Measurements from ENCODE around the gene TOM1L1.

TOM1L1 gene

GRCh38 chr17:54971901-54972300 is 71.2 kb downstream of the TOM1L1 start:
- DNase-seq (ENCODE audit: low read depth), result no peak
- no peak for TF ChIP-seq CTCF (conservative IDR thresholded peaks at IDR 0.05; ENCODE audit: low read length)
- no peak overlapping the region for H3K4me3 ChIP-seq (ENCODE audit: low read length)

GRCh38 chr17:54972406-54973138 is 71.9 kb downstream of the TOM1L1 start:
- DNase-seq (ENCODE audit: low read depth), result no peak
- TF ChIP-seq CTCF (conservative IDR thresholded peaks at IDR 0.05; ENCODE audit: low read length), result no peak
- H3K4me3 ChIP-seq (ENCODE audit: low read length), result no peak overlapping the region

- no peak for DNase-seq (ENCODE audit: low read depth)
- no peak overlapping the region for H3K4me3 ChIP-seq (ENCODE audit: low read length)
- no peak for TF ChIP-seq CTCF (conservative IDR thresholded peaks at IDR 0.05; ENCODE audit: low read length)
These were observed 74.1 kb downstream of the TOM1L1 start for GRCh38 chr17:54974759-54975158.

- TF ChIP-seq CTCF (conservative IDR thresholded peaks at IDR 0.05; ENCODE audit: low read length), result no peak
- no peak for DNase-seq (ENCODE audit: low read depth)
- no peak overlapping the region for H3K4me3 ChIP-seq (ENCODE audit: low read length)
These were observed 75.7 kb downstream of the TOM1L1 start for GRCh38 chr17:54976316-54976715.

GRCh38 chr17:54977744-54978143 is 77.1 kb downstream of the TOM1L1 start:
- TF ChIP-seq CTCF (conservative IDR thresholded peaks at IDR 0.05; ENCODE audit: low read length), result no peak
- no peak for DNase-seq (ENCODE audit: low read depth)

GRCh38 chr17:54979657-54980056 is 79.0 kb downstream of the TOM1L1 start:
- no peak for DNase-seq (ENCODE audit: low read depth)
- H3K4me3 ChIP-seq (ENCODE audit: low read length), result no peak overlapping the region
- no peak for TF ChIP-seq CTCF (conservative IDR thresholded peaks at IDR 0.05; ENCODE audit: low read length)

More at GRCh38 chr17:54977744-54978143, 77.1 kb downstream of the TOM1L1 start:
- no peak overlapping the region for H3K4me3 ChIP-seq (ENCODE audit: low read length)

- no peak overlapping the region for H3K4me3 ChIP-seq (ENCODE audit: low read length)
- TF ChIP-seq CTCF (conservative IDR thresholded peaks at IDR 0.05; ENCODE audit: low read length), result no peak
- no peak for DNase-seq (ENCODE audit: low read depth)
These were observed 79.7 kb downstream of the TOM1L1 start for GRCh38 chr17:54980375-54980774.

Data from AG10803 (cell line).